ENCODE results near the gene TTYH1.
"Not testable (repeated sequence)": the region's sequence is repeated elsewhere in the genome, so short reads cannot be mapped to it uniquely, and the experiment has no call there.

TTYH1 gene

DNA sequence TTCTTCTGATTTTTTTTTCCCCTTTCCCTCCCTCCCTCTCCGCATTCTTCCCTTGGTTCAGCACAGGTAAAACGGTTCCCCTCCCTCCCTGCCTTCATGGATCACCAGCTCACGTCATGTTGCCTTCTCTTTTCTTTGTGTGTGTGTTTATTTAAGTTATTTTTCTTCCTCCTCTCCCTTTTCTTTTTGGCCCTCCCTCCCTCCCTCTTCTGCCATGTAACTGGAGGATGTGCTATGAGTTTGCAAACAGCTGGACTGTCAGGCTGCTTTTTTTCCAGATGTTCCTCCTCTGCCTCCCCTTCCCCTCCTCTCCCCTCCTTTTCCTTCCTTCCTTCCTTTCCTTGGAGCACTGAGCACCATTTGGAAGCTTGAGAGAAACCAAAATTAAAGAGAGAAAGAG is 46.3 kb downstream of the TTYH1 start:
- DNase-seq (ENCODE audit: low read depth), result no peak

DNA sequence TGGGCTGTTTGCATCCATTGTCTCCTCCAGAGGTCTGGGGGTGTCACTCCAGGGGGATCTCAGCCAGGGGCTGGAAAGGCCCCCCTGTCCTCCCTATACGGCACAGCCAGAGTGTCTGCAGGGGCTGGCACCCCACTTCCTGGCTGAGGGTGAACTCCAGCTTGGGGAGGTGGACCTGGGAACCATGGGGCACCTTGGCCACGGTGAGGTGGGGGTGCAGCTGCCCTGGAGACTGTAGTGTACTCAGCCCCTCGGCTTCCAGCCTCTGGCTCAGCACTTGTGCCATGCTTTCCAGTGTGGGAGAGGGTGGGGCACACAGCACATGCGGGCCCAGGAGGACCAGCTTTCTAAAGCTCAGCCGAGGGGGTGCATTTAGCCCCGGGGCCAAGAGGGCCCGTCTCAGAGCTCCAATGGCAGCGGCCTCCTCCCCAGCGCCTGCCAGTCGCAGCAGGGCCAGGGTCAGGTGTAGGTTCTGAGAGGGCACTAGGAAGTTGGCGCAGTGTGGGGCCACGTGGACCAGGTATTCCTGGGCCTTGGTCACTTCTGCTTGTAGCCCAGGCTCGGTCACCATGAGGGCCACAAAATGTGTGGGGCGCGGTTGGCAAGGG is 46.9 kb downstream of the TTYH1 start:
- DNase-seq (ENCODE audit: low read depth), result no peak

- no peak for DNase-seq (ENCODE audit: low read depth)
These were observed 47.6 kb downstream of the TTYH1 start for GRCh38 chr19:54462655-54463530.

GRCh38 chr19:54463531-54464043 is 48.3 kb downstream of the TTYH1 start, which contains the start of gene LENG9:
Gene LENG9 (minus strand): TSS chr19:54463778. CDS start chr19:54463526, 252 bp downstream.
- DNase-seq (ENCODE audit: low read depth), result peak; percentile 88

- DNase-seq (ENCODE audit: low read depth), result peak; percentile 60
These were observed 48.9 kb downstream of the TTYH1 start for GRCh38 chr19:54464044-54464629.

GRCh38 chr19:54464630-54465425 is 49.6 kb downstream of the TTYH1 start:
- peak; percentile 72 for DNase-seq (ENCODE audit: low read depth)

DNA sequence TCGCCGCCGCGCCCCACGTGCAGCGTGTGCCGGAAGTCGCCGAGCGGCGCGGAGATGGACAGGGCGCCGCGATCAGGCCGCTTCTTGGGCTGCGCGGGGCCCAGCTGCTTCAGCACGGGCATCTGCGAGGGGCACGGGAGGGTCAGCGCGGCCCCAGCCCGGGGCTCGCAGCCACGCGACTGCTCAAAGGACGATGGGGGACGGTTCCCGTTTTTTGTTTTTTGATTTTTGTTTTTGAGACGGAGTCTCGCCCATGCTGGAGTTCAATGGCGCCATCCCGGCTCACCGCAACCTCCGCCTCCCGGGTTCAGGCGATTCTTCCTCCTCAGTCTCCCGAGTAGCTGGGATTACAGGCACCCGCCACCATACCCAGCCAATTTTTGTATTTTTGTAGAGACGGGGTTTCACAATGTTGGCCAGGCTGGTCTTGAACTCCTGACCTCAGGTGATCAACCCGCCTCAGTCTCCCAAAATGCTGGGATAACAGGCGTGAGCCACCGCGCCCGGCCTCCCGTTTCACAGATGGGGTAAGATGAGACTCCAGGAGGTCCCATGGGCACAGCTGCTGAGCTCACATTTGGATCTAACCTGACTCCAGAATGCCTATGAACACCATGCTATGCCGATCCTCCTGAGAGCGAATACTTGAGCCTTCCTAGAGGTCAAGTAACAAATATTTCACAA is 50.3 kb downstream of the TTYH1 start:
- DNase-seq (ENCODE audit: low read depth), result no peak

- DNase-seq (ENCODE audit: low read depth), result not testable (repeated sequence)
These were observed 50.8 kb downstream of the TTYH1 start for GRCh38 chr19:54466110-54466480.

- no peak for DNase-seq (ENCODE audit: low read depth)
These were observed 54.3 kb downstream of the TTYH1 start for GRCh38 chr19:54469496-54469934.

- no peak for DNase-seq (ENCODE audit: low read depth)
These were observed 55.1 kb downstream of the TTYH1 start for GRCh38 chr19:54470276-54470887.

GRCh38 chr19:54470991-54471782 is 55.9 kb downstream of the TTYH1 start:
- no peak for DNase-seq (ENCODE audit: low read depth)

- DNase-seq (ENCODE audit: low read depth), result no peak
These were observed 58.0 kb downstream of the TTYH1 start, which contains the start of gene CDC42EP5 for GRCh38 chr19:54473071-54473891. Gene CDC42EP5 (minus strand): TSS chr19:54473296. CDS start chr19:54465547, 7,749 bp downstream.

DNA sequence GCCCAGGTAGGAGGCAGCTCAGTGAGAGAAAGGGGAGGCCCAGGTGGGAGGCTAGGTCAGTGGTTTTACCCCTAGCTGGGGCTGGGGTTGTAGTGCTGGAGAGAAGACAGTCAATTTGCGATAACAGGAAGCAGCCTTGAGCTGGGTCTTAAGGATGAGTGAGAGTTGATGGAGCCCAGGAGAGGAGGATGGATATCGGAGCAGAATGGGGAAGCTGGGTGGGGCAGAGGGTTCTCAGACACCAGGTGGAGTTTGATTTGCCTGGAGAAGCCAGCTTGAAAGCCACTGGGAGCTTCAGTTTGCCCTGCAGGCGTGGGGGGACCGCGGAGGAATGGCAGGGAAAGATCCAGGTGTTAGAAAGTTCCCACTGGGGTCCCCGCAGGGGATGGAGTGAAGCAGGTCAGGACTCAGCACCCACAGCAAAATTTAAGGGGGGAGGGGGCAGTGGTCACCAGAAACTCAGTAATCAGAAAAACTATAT is 58.7 kb downstream of the TTYH1 start:
- DNase-seq (ENCODE audit: low read depth), result no peak

DNA sequence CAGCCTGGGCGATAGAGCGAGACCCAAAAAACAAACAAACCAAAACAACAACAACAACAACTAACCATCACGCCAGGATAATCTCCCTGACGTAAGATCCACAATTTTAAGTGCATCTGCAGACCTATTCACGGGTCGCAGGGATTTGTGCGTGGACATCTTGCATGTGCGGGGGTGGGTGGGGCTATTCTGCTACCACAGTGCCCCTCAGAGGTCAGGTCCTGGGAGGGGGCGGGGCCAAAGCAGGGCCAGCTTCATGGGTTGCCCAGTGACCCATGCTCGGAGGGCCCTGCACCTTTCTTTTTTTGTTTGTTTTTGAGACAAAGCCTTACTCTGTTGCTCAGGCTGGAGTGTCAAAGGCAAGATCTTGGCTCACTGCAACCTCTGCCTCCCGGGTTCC is 60.4 kb downstream of the TTYH1 start:
- no peak for DNase-seq (ENCODE audit: low read depth)

- no peak for DNase-seq (ENCODE audit: low read depth)
These were observed 62.4 kb downstream of the TTYH1 start for GRCh38 chr19:54477650-54478049.

DNA sequence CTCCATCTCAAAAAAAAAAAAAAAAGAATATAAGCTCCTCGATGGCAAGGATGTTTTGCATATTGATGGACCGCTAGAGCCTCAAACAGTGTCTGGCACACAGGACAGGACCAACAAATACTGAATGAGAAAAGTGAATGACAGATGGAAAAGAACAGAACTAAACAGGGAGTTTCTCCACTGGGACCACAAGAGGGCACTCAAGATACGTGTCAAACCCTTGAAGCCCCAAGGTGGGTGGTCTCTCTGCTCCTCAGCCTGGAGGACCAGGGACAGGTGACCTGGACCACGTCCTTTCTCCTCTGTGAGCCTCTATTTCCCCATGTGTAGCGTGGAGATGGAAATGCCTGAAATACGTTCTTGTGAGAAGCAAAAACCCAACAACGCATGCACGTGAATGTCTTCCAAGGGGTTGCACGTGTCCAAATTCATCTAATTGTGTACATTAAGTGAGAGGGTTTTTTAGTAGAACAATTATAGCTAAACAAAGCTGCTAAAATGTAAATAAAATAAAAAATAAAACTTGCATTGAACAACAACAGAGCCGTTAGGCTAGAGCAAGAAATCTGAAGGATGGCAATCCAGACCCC is 63.5 kb downstream of the TTYH1 start:
- no peak for DNase-seq (ENCODE audit: low read depth)

GRCh38 chr19:54480051-54480450 is 64.8 kb downstream of the TTYH1 start:
- no peak for DNase-seq (ENCODE audit: low read depth)

DNA sequence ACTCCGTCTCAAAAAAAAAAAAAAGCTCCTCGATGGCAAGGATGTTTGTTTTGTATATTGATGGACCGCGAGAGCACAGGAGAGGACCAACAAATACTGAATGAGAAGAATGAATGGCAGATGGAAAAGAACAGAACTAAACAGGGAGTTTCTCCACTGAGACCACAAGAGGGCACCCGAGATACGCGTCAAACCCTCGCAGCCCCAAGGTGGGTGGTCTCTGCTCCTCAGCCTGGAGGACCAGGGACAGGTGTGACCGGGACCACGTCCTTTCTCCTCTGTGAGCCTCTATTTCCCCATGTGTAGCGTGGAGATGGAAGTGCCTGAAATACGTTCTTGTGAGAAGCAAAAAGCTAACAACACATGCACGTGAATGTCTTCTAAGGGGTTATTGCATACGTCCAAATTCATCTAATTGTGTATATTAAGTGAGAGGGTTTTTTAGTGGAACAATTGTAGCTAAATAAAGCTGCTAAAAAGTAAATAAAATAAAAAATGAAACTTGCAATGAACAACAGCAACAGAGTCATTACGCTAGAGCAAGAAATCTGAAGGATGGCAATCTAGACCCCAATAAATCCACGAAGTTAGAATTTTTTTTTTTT is 66.2 kb downstream of the TTYH1 start:
- DNase-seq (ENCODE audit: low read depth), result no peak
